GM12878 (cell line): Measurements from ENCODE around the gene SETD4. TPM values are rescaled to one million over a fixed set of nuclear protein-coding genes. Genes with fewer than 3 reads are reported as not detected.

Experiments used
- ASH2L ChIP-seq: fragments of 300-600, 200-600 bp; sonication (generic); IDR thresholded peaks from 2 replicates; pipeline ENCODE4 v1.6.1; 2017; ENCODE audit warnings: low read depth, mild to moderate bottlenecking, borderline replicate concordance
- MEF2A ChIP-seq: IDR thresholded peaks from 2 replicates; pipeline ENCODE4 v1.6.1; 2011; ENCODE audit warnings: low read depth, mild to moderate bottlenecking, low read length, moderate library complexity; ENCODE audit not compliant: insufficient read depth
- MXI1 ChIP-seq: fragments of 150-350 bp; IDR thresholded peaks from 2 replicates; pipeline ENCODE4 v1.6.1; 2011; ENCODE audit warnings: low read depth, mild to moderate bottlenecking, inconsistent platforms, low read length, improper control_type of control experiment
- NFXL1 ChIP-seq: fragments of 450-650 bp; IDR thresholded peaks from 2 replicates; pipeline ENCODE4 v1.6.1; 2017; ENCODE audit warnings: antibody characterized with exemption, mild to moderate bottlenecking, borderline replicate concordance
- PAX5 ChIP-seq: IDR thresholded peaks from 2 replicates; pipeline ENCODE4 v1.6.1; 2011; ENCODE audit warnings: low read depth, low read length, borderline replicate concordance
- polyA plus RNA-seq, 11 experiments: library from polyadenylated mRNA; depleted of rRNA in 4 of 11; unstranded in 6 of 11; stranded (reverse) in 5 of 11; fragments of >200 nt; fragmentation: Nextera tagmentation in 4 of 11; fragmentation: Illumina TruSeq in 1 of 11; extraction: Ambion mirVana in 4 of 11; extraction: Trizol in 1 of 11; gene quantifications; 1 replicate in 1 of 11; 2 replicates in 10 of 11; pipeline versions ENCODE4 v1.2.1 to v1.2.3, GENCODE V29; 2011 to 2016; ENCODE audit warnings: inconsistent platforms in 2 of 11, missing spikeins in 2 of 11, low read depth in 1 of 11
- total RNA-seq, 4 experiments: library from RNA; depleted of rRNA in 3 of 4; stranded (reverse); fragments of >200 nt in 3 of 4; fragmentation: Illumina TruSeq in 1 of 4; extraction: Trizol in 1 of 4; gene quantifications; 2 replicates each; pipeline versions ENCODE4 v1.2.1 to v1.2.3, GENCODE V29; 2013 to 2021
- TF ChIP-seq, protein P1 (sequence below): fragments of 150-350 bp; IDR thresholded peaks from 2 replicates; pipeline ENCODE4 v1.6.1; 2016; ENCODE audit warnings: low read depth, low read length
- TF ChIP-seq, protein P2 (sequence below): fragments of 450-650 bp; IDR thresholded peaks from 2 replicates; pipeline ENCODE4 v1.6.1; 2016; ENCODE audit warnings: mild to moderate bottlenecking, moderate library complexity, borderline replicate concordance
- TF ChIP-seq, protein P3 (sequence below): IDR thresholded peaks from 2 replicates; pipeline ENCODE4 v1.6.1; 2012; ENCODE audit warnings: improper control_type of control experiment, low read depth, low read length; ENCODE audit not compliant: insufficient replicate concordance

The SETD4 gene
- total and polyA plus RNA-seq, 10 of the 15 experiments (the other 5 are each of a cell fraction or from before 2014, with no cell fraction given): 10.3 to 37.0 (median 18.6) TPM

DNA sequence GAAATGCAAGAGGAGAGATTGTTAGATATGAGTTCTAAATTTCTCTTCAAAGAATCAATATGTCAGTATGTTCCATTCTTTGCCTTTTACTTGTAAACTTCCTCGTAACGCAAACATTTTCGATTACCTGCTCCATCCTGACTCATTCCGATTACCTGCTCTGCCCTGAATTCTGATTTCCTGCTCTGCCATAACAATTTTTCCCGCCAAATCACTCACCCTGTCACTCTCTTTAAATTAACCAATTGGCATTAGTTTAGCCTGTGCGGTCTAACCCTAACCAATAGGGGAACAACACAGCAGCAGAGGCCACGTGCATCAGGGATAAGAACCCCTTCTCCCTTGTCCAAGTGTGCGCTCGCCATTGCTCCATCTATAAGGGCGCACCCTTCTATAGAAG lies 49.5 kb upstream of the SETD4 start (continued):
- TF ChIP-seq, protein P1, sequence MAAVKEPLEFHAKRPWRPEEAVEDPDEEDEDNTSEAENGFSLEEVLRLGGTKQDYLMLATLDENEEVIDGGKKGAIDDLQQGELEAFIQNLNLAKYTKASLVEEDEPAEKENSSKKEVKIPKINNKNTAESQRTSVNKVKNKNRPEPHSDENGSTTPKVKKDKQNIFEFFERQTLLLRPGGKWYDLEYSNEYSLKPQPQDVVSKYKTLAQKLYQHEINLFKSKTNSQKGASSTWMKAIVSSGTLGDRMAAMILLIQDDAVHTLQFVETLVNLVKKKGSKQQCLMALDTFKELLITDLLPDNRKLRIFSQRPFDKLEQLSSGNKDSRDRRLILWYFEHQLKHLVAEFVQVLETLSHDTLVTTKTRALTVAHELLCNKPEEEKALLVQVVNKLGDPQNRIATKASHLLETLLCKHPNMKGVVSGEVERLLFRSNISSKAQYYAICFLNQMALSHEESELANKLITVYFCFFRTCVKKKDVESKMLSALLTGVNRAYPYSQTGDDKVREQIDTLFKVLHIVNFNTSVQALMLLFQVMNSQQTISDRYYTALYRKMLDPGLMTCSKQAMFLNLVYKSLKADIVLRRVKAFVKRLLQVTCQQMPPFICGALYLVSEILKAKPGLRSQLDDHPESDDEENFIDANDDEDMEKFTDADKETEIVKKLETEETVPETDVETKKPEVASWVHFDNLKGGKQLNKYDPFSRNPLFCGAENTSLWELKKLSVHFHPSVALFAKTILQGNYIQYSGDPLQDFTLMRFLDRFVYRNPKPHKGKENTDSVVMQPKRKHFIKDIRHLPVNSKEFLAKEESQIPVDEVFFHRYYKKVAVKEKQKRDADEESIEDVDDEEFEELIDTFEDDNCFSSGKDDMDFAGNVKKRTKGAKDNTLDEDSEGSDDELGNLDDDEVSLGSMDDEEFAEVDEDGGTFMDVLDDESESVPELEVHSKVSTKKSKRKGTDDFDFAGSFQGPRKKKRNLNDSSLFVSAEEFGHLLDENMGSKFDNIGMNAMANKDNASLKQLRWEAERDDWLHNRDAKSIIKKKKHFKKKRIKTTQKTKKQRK: no peak
- TF ChIP-seq PAX5: no peak
- TF ChIP-seq ASH2L: no peak
- TF ChIP-seq, protein P2, sequence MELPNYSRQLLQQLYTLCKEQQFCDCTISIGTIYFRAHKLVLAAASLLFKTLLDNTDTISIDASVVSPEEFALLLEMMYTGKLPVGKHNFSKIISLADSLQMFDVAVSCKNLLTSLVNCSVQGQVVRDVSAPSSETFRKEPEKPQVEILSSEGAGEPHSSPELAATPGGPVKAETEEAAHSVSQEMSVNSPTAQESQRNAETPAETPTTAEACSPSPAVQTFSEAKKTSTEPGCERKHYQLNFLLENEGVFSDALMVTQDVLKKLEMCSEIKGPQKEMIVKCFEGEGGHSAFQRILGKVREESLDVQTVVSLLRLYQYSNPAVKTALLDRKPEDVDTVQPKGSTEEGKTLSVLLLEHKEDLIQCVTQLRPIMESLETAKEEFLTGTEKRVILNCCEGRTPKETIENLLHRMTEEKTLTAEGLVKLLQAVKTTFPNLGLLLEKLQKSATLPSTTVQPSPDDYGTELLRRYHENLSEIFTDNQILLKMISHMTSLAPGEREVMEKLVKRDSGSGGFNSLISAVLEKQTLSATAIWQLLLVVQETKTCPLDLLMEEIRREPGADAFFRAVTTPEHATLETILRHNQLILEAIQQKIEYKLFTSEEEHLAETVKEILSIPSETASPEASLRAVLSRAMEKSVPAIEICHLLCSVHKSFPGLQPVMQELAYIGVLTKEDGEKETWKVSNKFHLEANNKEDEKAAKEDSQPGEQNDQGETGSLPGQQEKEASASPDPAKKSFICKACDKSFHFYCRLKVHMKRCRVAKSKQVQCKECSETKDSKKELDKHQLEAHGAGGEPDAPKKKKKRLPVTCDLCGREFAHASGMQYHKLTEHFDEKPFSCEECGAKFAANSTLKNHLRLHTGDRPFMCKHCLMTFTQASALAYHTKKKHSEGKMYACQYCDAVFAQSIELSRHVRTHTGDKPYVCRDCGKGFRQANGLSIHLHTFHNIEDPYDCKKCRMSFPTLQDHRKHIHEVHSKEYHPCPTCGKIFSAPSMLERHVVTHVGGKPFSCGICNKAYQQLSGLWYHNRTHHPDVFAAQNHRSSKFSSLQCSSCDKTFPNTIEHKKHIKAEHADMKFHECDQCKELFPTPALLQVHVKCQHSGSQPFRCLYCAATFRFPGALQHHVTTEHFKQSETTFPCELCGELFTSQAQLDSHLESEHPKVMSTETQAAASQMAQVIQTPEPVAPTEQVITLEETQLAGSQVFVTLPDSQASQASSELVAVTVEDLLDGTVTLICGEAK: no peak
- no peak for TF ChIP-seq MXI1
- TF ChIP-seq NFXL1: no peak
- TF ChIP-seq, protein P3, sequence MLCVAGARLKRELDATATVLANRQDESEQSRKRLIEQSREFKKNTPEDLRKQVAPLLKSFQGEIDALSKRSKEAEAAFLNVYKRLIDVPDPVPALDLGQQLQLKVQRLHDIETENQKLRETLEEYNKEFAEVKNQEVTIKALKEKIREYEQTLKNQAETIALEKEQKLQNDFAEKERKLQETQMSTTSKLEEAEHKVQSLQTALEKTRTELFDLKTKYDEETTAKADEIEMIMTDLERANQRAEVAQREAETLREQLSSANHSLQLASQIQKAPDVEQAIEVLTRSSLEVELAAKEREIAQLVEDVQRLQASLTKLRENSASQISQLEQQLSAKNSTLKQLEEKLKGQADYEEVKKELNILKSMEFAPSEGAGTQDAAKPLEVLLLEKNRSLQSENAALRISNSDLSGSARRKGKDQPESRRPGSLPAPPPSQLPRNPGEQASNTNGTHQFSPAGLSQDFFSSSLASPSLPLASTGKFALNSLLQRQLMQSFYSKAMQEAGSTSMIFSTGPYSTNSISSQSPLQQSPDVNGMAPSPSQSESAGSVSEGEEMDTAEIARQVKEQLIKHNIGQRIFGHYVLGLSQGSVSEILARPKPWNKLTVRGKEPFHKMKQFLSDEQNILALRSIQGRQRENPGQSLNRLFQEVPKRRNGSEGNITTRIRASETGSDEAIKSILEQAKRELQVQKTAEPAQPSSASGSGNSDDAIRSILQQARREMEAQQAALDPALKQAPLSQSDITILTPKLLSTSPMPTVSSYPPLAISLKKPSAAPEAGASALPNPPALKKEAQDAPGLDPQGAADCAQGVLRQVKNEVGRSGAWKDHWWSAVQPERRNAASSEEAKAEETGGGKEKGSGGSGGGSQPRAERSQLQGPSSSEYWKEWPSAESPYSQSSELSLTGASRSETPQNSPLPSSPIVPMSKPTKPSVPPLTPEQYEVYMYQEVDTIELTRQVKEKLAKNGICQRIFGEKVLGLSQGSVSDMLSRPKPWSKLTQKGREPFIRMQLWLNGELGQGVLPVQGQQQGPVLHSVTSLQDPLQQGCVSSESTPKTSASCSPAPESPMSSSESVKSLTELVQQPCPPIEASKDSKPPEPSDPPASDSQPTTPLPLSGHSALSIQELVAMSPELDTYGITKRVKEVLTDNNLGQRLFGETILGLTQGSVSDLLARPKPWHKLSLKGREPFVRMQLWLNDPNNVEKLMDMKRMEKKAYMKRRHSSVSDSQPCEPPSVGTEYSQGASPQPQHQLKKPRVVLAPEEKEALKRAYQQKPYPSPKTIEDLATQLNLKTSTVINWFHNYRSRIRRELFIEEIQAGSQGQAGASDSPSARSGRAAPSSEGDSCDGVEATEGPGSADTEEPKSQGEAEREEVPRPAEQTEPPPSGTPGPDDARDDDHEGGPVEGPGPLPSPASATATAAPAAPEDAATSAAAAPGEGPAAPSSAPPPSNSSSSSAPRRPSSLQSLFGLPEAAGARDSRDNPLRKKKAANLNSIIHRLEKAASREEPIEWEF: no peak
- no peak for TF ChIP-seq MEF2A
